HepG2 (cell line): ENCODE data around the gene NUDT14. TPM values are rescaled to one million over a fixed set of nuclear protein-coding genes. Genes with fewer than 3 reads are reported as not detected.
A peak's percentile ranks its signal among the peaks of the same experiment; 100 is the strongest.

Experiments used
- ATAC-seq: fragments of 200-7000 bp; cut with Tn5 transposase; 3 replicates; pipeline ENCODE4 v1.9.1; 2020; ENCODE audit warnings: mild to moderate bottlenecking, moderate library complexity
- BruUV-seq: library from RNA; stranded (reverse); fragments of 400-500 nt; replicated peaks from 2 replicates; lab custom pipeline; 2021; lab: Mats Ljungman, UMichigan
- CTCF ChIA-PET: fragments of 300-600 bp; formaldehyde crosslinking; extraction: SDS; loops from one replicate; lab custom pipeline; 2021; ENCODE audit warnings: low total read pairs, inconsistent platforms, low intra/inter-chr PET ratio; lab: Yijun Ruan, JAX
- POLR2A ChIA-PET: fragments of 350-600 bp; sonication (Branson Sonifier 250); formaldehyde crosslinking; loops from one replicate; lab custom pipeline; 2020; ENCODE audit warnings: antibody characterized with exemption, inconsistent platforms; lab: Yijun Ruan, JAX
- DNase-seq: peaks from one replicate; pipeline ENCODE4 v3.0.0-alpha.2; 2015; ENCODE audit warnings: low spot score
- FAIRE-seq: peaks from 3 replicates; lab custom pipeline; 2011; peaks lifted over from hg19 to GRCh38; lab: Jason Lieb, UNC
- H2AFZ ChIP-seq: one replicate; pipeline ENCODE4 v1.6.1; 2011; ENCODE audit warnings: low read length, inconsistent platforms
- H3K27ac ChIP-seq: fragments of 300-600 bp; 3 replicates; pipeline ENCODE4 v1.8.0; 2011; ENCODE audit warnings: mixed run types, mild to moderate bottlenecking, mixed read lengths, low read length, inconsistent platforms; ENCODE audit not compliant: insufficient read depth; ENCODE audit errors: extremely low read length
- H3K27me3 ChIP-seq, 2 experiments: fragments of 200-600 bp in 1 of 2; 2 replicates in 1 of 2; 3 replicates in 1 of 2; pipeline versions ENCODE4 v1.6.0 to v1.8.0; 2011; ENCODE audit warnings: low read length in 2 of 2, mild to moderate bottlenecking in 2 of 2, moderate library complexity in 2 of 2, inconsistent platforms in 1 of 2; ENCODE audit not compliant: insufficient read depth in 2 of 2, control insufficient read depth in 1 of 2
- H3K36me3 ChIP-seq, 2 experiments: fragments of 200-600 bp in 1 of 2; replicated peaks in 1 of 2; 2 replicates in 1 of 2; 3 replicates in 1 of 2; pipeline versions ENCODE4 v1.5.1 to v1.8.0; 2011; ENCODE audit warnings: low read length in 2 of 2, inconsistent platforms in 1 of 2; ENCODE audit not compliant: insufficient read depth in 2 of 2, control insufficient read depth in 1 of 2
- H3K4me1 ChIP-seq: 2 replicates; pipeline ENCODE4 v1.5.1; 2012; ENCODE audit warnings: low read length, inconsistent platforms; ENCODE audit not compliant: insufficient read depth
- H3K4me2 ChIP-seq: 2 replicates; pipeline ENCODE4 v1.6.0; 2011; ENCODE audit warnings: low read depth, low read length, inconsistent platforms
- H3K4me3 ChIP-seq, 3 experiments: fragments of 200-600 bp in 1 of 3; sonication (generic), shearing (Covaris generic) in 1 of 3; replicated peaks in 1 of 3; 2 replicates each; pipeline ENCODE4 v1.5.1; 2011 to 2016; ENCODE audit warnings: low read length in 3 of 3, inconsistent platforms in 2 of 3, low read depth in 2 of 3, mild to moderate bottlenecking in 2 of 3, control low read depth in 1 of 3, mixed read lengths in 1 of 3; ENCODE audit not compliant: insufficient read depth in 1 of 3
- H3K79me2 ChIP-seq: one replicate; pipeline ENCODE4 v1.6.1; 2011; ENCODE audit warnings: low read length, inconsistent platforms; ENCODE audit not compliant: insufficient read depth
- H3K9ac ChIP-seq: 2 replicates; pipeline ENCODE4 v1.6.0; 2011; ENCODE audit warnings: mild to moderate bottlenecking, low read depth, low read length, inconsistent platforms; ENCODE audit not compliant: insufficient read depth
- H3K9me3 ChIP-seq: 2 replicates; pipeline ENCODE4 v1.5.1; 2012; ENCODE audit warnings: mild to moderate bottlenecking, low read length
- H4K20me1 ChIP-seq: 2 replicates; pipeline ENCODE4 v1.6.0; 2011; ENCODE audit warnings: inconsistent platforms, mild to moderate bottlenecking, low read length, moderate library complexity; ENCODE audit not compliant: insufficient read depth
- HMGXB4 ChIP-seq, 2 experiments: sonication (generic) in 1 of 2; formaldehyde crosslinking in 1 of 2; IDR thresholded peaks; 2 replicates each; pipeline versions ENCODE4 v1.4.0 to v1.6.1; 2018 to 2020; ENCODE audit warnings: missing genetic modification reagents in 2 of 2, borderline replicate concordance in 1 of 2, low read depth in 1 of 2, mild to moderate bottlenecking in 1 of 2, missing biosample characterization in 1 of 2
- IKZF4 ChIP-seq: sonication (generic); formaldehyde crosslinking; IDR thresholded peaks from 2 replicates; pipeline ENCODE4 v1.5.1; 2020; ENCODE audit warnings: borderline replicate concordance, mild to moderate bottlenecking, low read depth, missing genetic modification reagents; ENCODE audit errors: not compliant biosample characterization
- KLF11 ChIP-seq: IDR thresholded peaks from 2 replicates; pipeline ENCODE4 v1.6.1; 2016; ENCODE audit warnings: missing compliant biosample characterization
- NFYC ChIP-seq: IDR thresholded peaks from 2 replicates; pipeline ENCODE4 v1.6.1; 2016; ENCODE audit warnings: missing genetic modification reagents, missing compliant biosample characterization
- RXRA ChIP-seq: sonication (generic); formaldehyde crosslinking; IDR thresholded peaks from 2 replicates; pipeline ENCODE4 v1.5.1; 2020; ENCODE audit warnings: missing genetic modification reagents
- TFAP4 ChIP-seq: sonication (generic); IDR thresholded peaks from 2 replicates; pipeline ENCODE4 v1.6.1; 2016; ENCODE audit warnings: low read depth, borderline replicate concordance
- ZKSCAN8 ChIP-seq: IDR thresholded peaks from 2 replicates; pipeline ENCODE4 v1.6.1; 2016; ENCODE audit warnings: borderline replicate concordance, missing genetic modification reagents, missing compliant biosample characterization
- ZNF3 ChIP-seq: IDR thresholded peaks from 2 replicates; pipeline ENCODE4 v1.7.0; 2017; ENCODE audit warnings: inconsistent platforms
- ZNF362 ChIP-seq: sonication (generic); formaldehyde crosslinking; IDR thresholded peaks from 2 replicates; pipeline ENCODE4 v1.4.0; 2020; ENCODE audit warnings: missing genetic modification reagents, mild to moderate bottlenecking, borderline replicate concordance
- ZNF598 ChIP-seq: sonication (generic); formaldehyde crosslinking; IDR thresholded peaks from 2 replicates; pipeline ENCODE4 v1.5.1; 2020; ENCODE audit warnings: mild to moderate bottlenecking, missing genetic modification reagents, borderline replicate concordance
- WGBS: methylation state at CpG from one replicate; pipeline ENCODE4 v1.1.6; 2017; ENCODE audit warnings: low lambda C conversion rate; 5-methylcytosine and 5-hydroxymethylcytosine counted together
- in situ Hi-C: cut with HindIII; loops from 2 replicates; pipeline ENCODE4 v1.10.0; 2017; ENCODE audit warnings: low pct_unique_long_range_greater_than_20kb; ENCODE audit not compliant: extremely low pct_ligation_motif_present
- intact Hi-C: fragments of 100-400 bp; cut with micrococcal nuclease; formaldehyde crosslinking; loops from one replicate; pipeline ENCODE4 v1.10.0; 2022; ENCODE audit not compliant: unreplicated experiment
- polyA plus RNA-seq, 8 experiments: library from polyadenylated mRNA; depleted of rRNA in 3 of 8; stranded (reverse) in 7 of 8; unstranded in 1 of 8; fragments of >200 nt; fragmentation: Illumina TruSeq in 4 of 8; extraction: Trizol in 4 of 8; gene quantifications; 2 replicates each; pipeline versions ENCODE4 v1.2.1 to v1.2.3, GENCODE V29; 2011 to 2016; ENCODE audit warnings: low read depth in 4 of 8, missing spikeins in 1 of 8, mixed read lengths in 1 of 8; ENCODE audit not compliant: insufficient read depth in 1 of 8
- total RNA-seq, 5 experiments: library from RNA; depleted of rRNA; stranded (reverse); fragments of >200 nt; fragmentation: Illumina TruSeq; extraction: Trizol; gene quantifications; 2 replicates each; pipeline ENCODE4 v1.2.3, GENCODE V29; 2016; ENCODE audit warnings: low read depth in 1 of 5

NUDT14 gene
- total and polyA plus RNA-seq, 2 of the 13 experiments (the other 11 are each of a cell fraction or from before 2014, with no cell fraction given): 5.8 to 6.1 TPM

- no peak for TF ChIP-seq HMGXB4 (CRISPR knock-in tag; IDR thresholded peaks at IDR 0.05; ENCODE audit: borderline replicate concordance in 1 of 2, low read depth in 1 of 2)
- no peak for TF ChIP-seq RXRA
- no peak for TF ChIP-seq ZKSCAN8
- TF ChIP-seq IKZF4: no peak
These were observed 53.1 kb downstream of the NUDT14 start (continued) for GRCh38 chr14:105128059-105128458.

GRCh38 chr14:105126981-105127329 lies 54.2 kb downstream of the NUDT14 start:
- in situ Hi-C loops (no loop called here), intact Hi-C loops (no loop called here)
- Histone ChIP-seq H3K4me3 (no peak overlapping the region), H3K4me2 (peak overlapping the region; percentile 39; the same call in 1 of the 2 replicates), H3K79me2 (no peaks in the 10 kb centered on the region), H4K20me1 (no peaks in the 10 kb centered on the region), H3K27ac (no peak overlapping the region), H3K4me1 (peaks cover 23% of the 10 kb centered on the region), H3K27me3 (peaks cover 2 to 24% of the 10 kb centered on the region in 2 experiments; a peak in 3 of 5 replicates), H2AFZ (no peak overlapping the region), H3K9me3 (peaks cover 17% of the 10 kb centered on the region), H3K9ac (no peak overlapping the region), H3K36me3 (no peaks in the 10 kb centered on the region)
- whole genome bisulfite sequencing: 27% methylated on average over 9 of the region's 9 CpGs
- no peak for ATAC-seq
- no peak for FAIRE-seq
- TF ChIP-seq NFYC (CRISPR knock-in tag) (no peak), ZNF598 (CRISPR knock-in tag) (no peak), ZNF362 (no peak), ZNF3 (CRISPR knock-in tag) (no peak), TFAP4 (no peak), KLF11 (CRISPR knock-in tag) (no peak)
- DNase-seq: no peak
- ChIA-PET CTCF (no interaction called here), POLR2A (no interaction called here)
- no TSS peak for BruUV-seq
